Esophagus muscularis mucosa (tissue), 3 donors: Measurements from ENCODE around the gene HCFC1R1.

ENCODE experiments used
- POLR2AphosphoS5 ChIP-seq, 2 donors: sonication (generic); formaldehyde crosslinking; IDR thresholded peaks; one replicate each; pipeline ENCODE4 v1.6.1; 2017; ENCODE audit warnings: antibody characterized with exemption in 2 of 2
- TF ChIP-seq, protein P1 (sequence below), 3 experiments: fragments of 200-600 bp in 2 of 3; fragments of 450-650 bp in 1 of 3; sonication (generic) in 2 of 3; IDR thresholded peaks; one replicate each; pipeline ENCODE4 v1.5.1; 2017 to 2019; ENCODE audit warnings: antibody characterized with exemption in 3 of 3, mild to moderate bottlenecking in 2 of 3, moderate library complexity in 1 of 3

- TF ChIP-seq, protein P1, sequence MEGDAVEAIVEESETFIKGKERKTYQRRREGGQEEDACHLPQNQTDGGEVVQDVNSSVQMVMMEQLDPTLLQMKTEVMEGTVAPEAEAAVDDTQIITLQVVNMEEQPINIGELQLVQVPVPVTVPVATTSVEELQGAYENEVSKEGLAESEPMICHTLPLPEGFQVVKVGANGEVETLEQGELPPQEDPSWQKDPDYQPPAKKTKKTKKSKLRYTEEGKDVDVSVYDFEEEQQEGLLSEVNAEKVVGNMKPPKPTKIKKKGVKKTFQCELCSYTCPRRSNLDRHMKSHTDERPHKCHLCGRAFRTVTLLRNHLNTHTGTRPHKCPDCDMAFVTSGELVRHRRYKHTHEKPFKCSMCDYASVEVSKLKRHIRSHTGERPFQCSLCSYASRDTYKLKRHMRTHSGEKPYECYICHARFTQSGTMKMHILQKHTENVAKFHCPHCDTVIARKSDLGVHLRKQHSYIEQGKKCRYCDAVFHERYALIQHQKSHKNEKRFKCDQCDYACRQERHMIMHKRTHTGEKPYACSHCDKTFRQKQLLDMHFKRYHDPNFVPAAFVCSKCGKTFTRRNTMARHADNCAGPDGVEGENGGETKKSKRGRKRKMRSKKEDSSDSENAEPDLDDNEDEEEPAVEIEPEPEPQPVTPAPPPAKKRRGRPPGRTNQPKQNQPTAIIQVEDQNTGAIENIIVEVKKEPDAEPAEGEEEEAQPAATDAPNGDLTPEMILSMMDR (IDR thresholded peaks at IDR 0.05) = no peak
- TF ChIP-seq POLR2AphosphoS5 (IDR thresholded peaks at IDR 0.05) = no peak
These were observed 37.0 kb downstream of the HCFC1R1 start for GRCh38 chr16:2986623-2987188.
